H1 (cell line): ENCODE results near the gene SLC12A5. TPM values are rescaled to one million over a fixed set of nuclear protein-coding genes. Genes with fewer than 3 reads are reported as not detected.

Source experiments
- CTCF ChIA-PET: fragments of 300-600 bp; sonication (Branson Sonifier 250); formaldehyde crosslinking; loops from one replicate; lab custom pipeline; 2021; ENCODE audit not compliant: partially characterized antibody; lab: Charles Lee
- POLR2A ChIA-PET: fragments of 300-600 bp; sonication (Branson Sonifier 250); formaldehyde crosslinking; loops from one replicate; lab custom pipeline; 2021; ENCODE audit warnings: inconsistent platforms; ENCODE audit not compliant: partially characterized antibody; lab: Charles Lee
- DNase-seq, 2 experiments: peaks; one replicate each; pipeline versions ENCODE4 v3.0.0 to v3.0.0-alpha.2; 2010 to 2022; ENCODE audit warnings: low spot score in 2 of 2, low read depth in 1 of 2, mixed read lengths in 1 of 2
- FAIRE-seq: peaks from 2 replicates; lab custom pipeline; 2011; peaks lifted over from hg19 to GRCh38; lab: Jason Lieb, UNC
- H2AFZ ChIP-seq: 2 replicates; pipeline ENCODE4 v1.8.1; 2012; ENCODE audit warnings: low read length, inconsistent platforms
- H2AK5ac ChIP-seq: 2 replicates; pipeline ENCODE4 v1.6.1; 2013; ENCODE audit warnings: low read depth, low read length
- H2BK120ac ChIP-seq: replicated peaks from 2 replicates; pipeline ENCODE3; 2013; ENCODE audit warnings: low read depth, low read length, inconsistent platforms
- H2BK12ac ChIP-seq: 2 replicates; pipeline ENCODE4 v1.6.1; 2013; ENCODE audit warnings: low read depth, low read length
- H2BK15ac ChIP-seq: 2 replicates; pipeline ENCODE4 v1.6.1; 2013; ENCODE audit warnings: low read length
- H2BK20ac ChIP-seq: 2 replicates; pipeline ENCODE4 v1.6.1; 2013; ENCODE audit warnings: low read length
- H2BK5ac ChIP-seq: 2 replicates; pipeline ENCODE4 v1.6.1; 2013; ENCODE audit warnings: low read depth, low read length
- H3K14ac ChIP-seq: 2 replicates; pipeline ENCODE4 v1.6.1; 2013; ENCODE audit warnings: inconsistent platforms; ENCODE audit not compliant: insufficient read length
- H3K18ac ChIP-seq: 2 replicates; pipeline ENCODE4 v1.6.1; 2013; ENCODE audit warnings: low read length; ENCODE audit errors: extremely low read depth
- H3K23ac ChIP-seq: 2 replicates; pipeline ENCODE4 v1.6.1; 2013; ENCODE audit warnings: inconsistent platforms; ENCODE audit not compliant: insufficient read length
- H3K23me2 ChIP-seq: 2 replicates; pipeline ENCODE4 v1.6.1; 2013; ENCODE audit warnings: low read depth, low read length
- H3K27ac ChIP-seq: 2 replicates; pipeline ENCODE4 v1.6.1; 2011; ENCODE audit warnings: low read depth, low read length, inconsistent platforms
- H3K27me3 ChIP-seq, 4 experiments: replicated peaks in 1 of 4; 1 replicate in 1 of 4; 2 replicates in 3 of 4; pipeline versions ENCODE4 v1.6.1 to v1.8.1; 2011 to 2013; ENCODE audit warnings: low read length in 3 of 4, mild to moderate bottlenecking in 3 of 4, inconsistent platforms in 2 of 4, mixed read lengths in 2 of 4, moderate library complexity in 1 of 4; ENCODE audit not compliant: control insufficient read depth in 3 of 4, insufficient read depth in 3 of 4; ENCODE audit errors: extremely low read depth in 1 of 4
- H3K36me3 ChIP-seq, 4 experiments: 2 replicates each; pipeline versions ENCODE4 v1.6.1 to v1.8.1; 2011 to 2013; ENCODE audit warnings: mild to moderate bottlenecking in 4 of 4, low read length in 3 of 4, moderate library complexity in 2 of 4, control low read depth in 1 of 4, inconsistent platforms in 1 of 4; ENCODE audit not compliant: insufficient read depth in 4 of 4, control insufficient read depth in 2 of 4
- H3K4ac ChIP-seq: replicated peaks from 2 replicates; pipeline ENCODE3; 2013; ENCODE audit warnings: low read length, low read depth, mixed read lengths, inconsistent platforms; ENCODE audit not compliant: insufficient read length
- H3K4me1 ChIP-seq, 4 experiments: replicated peaks in 1 of 4; 1 replicate in 1 of 4; 2 replicates in 3 of 4; pipeline versions ENCODE4 v1.6.1 to v1.8.1; 2011 to 2013; ENCODE audit warnings: low read length in 3 of 4, inconsistent platforms in 2 of 4, mixed read lengths in 1 of 4; ENCODE audit not compliant: insufficient read depth in 4 of 4, control insufficient read depth in 3 of 4
- H3K4me2 ChIP-seq, 2 experiments: 2 replicates each; pipeline versions ENCODE4 v1.6.1 to v1.8.1; 2011 to 2013; ENCODE audit warnings: low read depth in 2 of 2, low read length in 2 of 2, control low read depth in 1 of 2, inconsistent platforms in 1 of 2, mild to moderate bottlenecking in 1 of 2; ENCODE audit not compliant: insufficient read depth in 1 of 2
- H3K4me3 ChIP-seq, 4 experiments: fragments of 200-600, 300-600 bp in 1 of 4; sonication (generic), shearing (Covaris generic), sonication (Bioruptor Twin) in 1 of 4; 2 replicates each; pipeline versions ENCODE4 v1.5.1 to v1.8.1; 2011 to 2016; ENCODE audit warnings: low read length in 4 of 4, low read depth in 3 of 4, control low read depth in 2 of 4, inconsistent platforms in 2 of 4, mild to moderate bottlenecking in 2 of 4, mixed read lengths in 1 of 4, moderate library complexity in 1 of 4; ENCODE audit not compliant: insufficient read depth in 2 of 4; ENCODE audit errors: extremely low read depth in 1 of 4
- H3K56ac ChIP-seq: replicated peaks from 2 replicates; pipeline ENCODE3; 2013; ENCODE audit warnings: low read depth, mild to moderate bottlenecking, mixed read lengths, low read length, inconsistent platforms; ENCODE audit not compliant: insufficient read length
- H3K79me1 ChIP-seq: 2 replicates; pipeline ENCODE4 v1.6.1; 2013; ENCODE audit warnings: low read depth, low read length, control low read depth
- H3K79me2 ChIP-seq, 2 experiments: 2 replicates each; pipeline versions ENCODE4 v1.6.1 to v1.8.1; 2012 to 2013; ENCODE audit warnings: low read length in 2 of 2, mild to moderate bottlenecking in 2 of 2, inconsistent platforms in 1 of 2; ENCODE audit not compliant: insufficient read depth in 2 of 2, control insufficient read depth in 1 of 2
- H3K9ac ChIP-seq, 4 experiments: replicated peaks in 1 of 4; 1 replicate in 1 of 4; 2 replicates in 3 of 4; pipeline versions ENCODE4 v1.6.1 to v1.8.1; 2011 to 2013; ENCODE audit warnings: low read depth in 3 of 4, low read length in 3 of 4, control low read depth in 2 of 4, mild to moderate bottlenecking in 2 of 4, moderate library complexity in 2 of 4, inconsistent platforms in 1 of 4; ENCODE audit errors: extremely low read depth in 1 of 4
- H3K9me3 ChIP-seq, 2 experiments: 2 replicates each; pipeline versions ENCODE4 v1.6.1 to v1.8.1; 2012 to 2013; ENCODE audit warnings: mild to moderate bottlenecking in 2 of 2, moderate library complexity in 2 of 2, control low read depth in 1 of 2, inconsistent platforms in 1 of 2, low read depth in 1 of 2, low read length in 1 of 2, mixed read lengths in 1 of 2; ENCODE audit not compliant: insufficient read depth in 2 of 2
- H4K20me1 ChIP-seq, 2 experiments: replicated peaks in 1 of 2; 2 replicates each; pipeline versions ENCODE3 to v1.8.1; 2011 to 2013; ENCODE audit warnings: inconsistent platforms in 2 of 2, low read length in 2 of 2, mild to moderate bottlenecking in 1 of 2; ENCODE audit not compliant: insufficient read depth in 2 of 2, control insufficient read depth in 1 of 2
- H4K5ac ChIP-seq: 2 replicates; pipeline ENCODE4 v1.6.1; 2013; ENCODE audit warnings: low read length, low read depth, mixed read lengths, inconsistent platforms; ENCODE audit not compliant: insufficient read length
- H4K8ac ChIP-seq: 2 replicates; pipeline ENCODE4 v1.8.0; 2013; ENCODE audit warnings: mild to moderate bottlenecking, moderate library complexity, low read length, inconsistent platforms; ENCODE audit not compliant: insufficient read depth; ENCODE audit errors: extremely low read depth
- H4K91ac ChIP-seq: replicated peaks from 2 replicates; pipeline ENCODE3; 2013; ENCODE audit warnings: low read length, mixed read lengths, inconsistent platforms; ENCODE audit not compliant: insufficient read length
- ATF2 ChIP-seq: IDR thresholded peaks from 2 replicates; pipeline ENCODE4 v1.6.1; 2012; ENCODE audit warnings: low read length, inconsistent platforms
- CEBPB ChIP-seq: IDR thresholded peaks from 2 replicates; pipeline ENCODE4 v1.6.1; 2012; ENCODE audit warnings: low read depth, low read length
- RAD21 ChIP-seq, 2 experiments: IDR thresholded peaks in 1 of 2; conservative IDR thresholded peaks in 1 of 2; 2 replicates each; pipeline ENCODE4 v1.6.1; 2011; ENCODE audit warnings: low read depth in 2 of 2, low read length in 2 of 2, improper control_type of control experiment in 1 of 2, inconsistent platforms in 1 of 2, mild to moderate bottlenecking in 1 of 2, moderate library complexity in 1 of 2
- RFX5 ChIP-seq: IDR thresholded peaks from 2 replicates; pipeline ENCODE4 v1.6.1; 2011; ENCODE audit warnings: low read depth, low read length, improper control_type of control experiment, borderline replicate concordance
- SIRT6 ChIP-seq: IDR thresholded peaks from one replicate; pipeline ENCODE4 v1.7.1; 2012; ENCODE audit warnings: low read length, inconsistent platforms
- SIX5 ChIP-seq: IDR thresholded peaks from 2 replicates; pipeline ENCODE4 v1.6.1; 2011; ENCODE audit warnings: mild to moderate bottlenecking, low read depth, low read length
- TAF1 ChIP-seq: IDR thresholded peaks from 2 replicates; pipeline ENCODE4 v1.6.1; 2011; ENCODE audit warnings: mild to moderate bottlenecking, low read depth, low read length
- TCF12 ChIP-seq: IDR thresholded peaks from 2 replicates; pipeline ENCODE4 v1.6.1; 2011; ENCODE audit warnings: low read depth, mild to moderate bottlenecking, low read length
- USF2 ChIP-seq: IDR thresholded peaks from 2 replicates; pipeline ENCODE4 v1.6.1; 2011; ENCODE audit warnings: low read length, improper control_type of control experiment
- YY1 ChIP-seq: IDR thresholded peaks from 2 replicates; pipeline ENCODE4 v1.6.1; 2011; ENCODE audit warnings: low read depth, mild to moderate bottlenecking, low read length
- WGBS, 2 experiments: shearing (Covaris generic) in 1 of 2; methylation state at CpG; one replicate each; pipeline versions ENCODE4 v1.1.6 to v1.1.7; 2013 to 2015; ENCODE audit warnings: low lambda C conversion rate in 2 of 2, mixed read lengths in 2 of 2, inconsistent platforms in 1 of 2, low coverage in 1 of 2, missing lambda C conversion rate in 1 of 2; ENCODE audit not compliant: insufficient replicate concordance in 2 of 2, insufficient coverage in 1 of 2, insufficient read length in 1 of 2; ENCODE audit errors: extremely low coverage in 1 of 2, missing lambda C conversion rate in 1 of 2; 5-methylcytosine and 5-hydroxymethylcytosine counted together
- polyA plus RNA-seq, 7 experiments: library from polyadenylated mRNA; depleted of rRNA in 3 of 7; stranded (reverse) in 5 of 7; unstranded in 2 of 7; fragments of >200 nt in 5 of 7; fragments of 200-250 nt in 2 of 7; gene quantifications; 1 replicate in 5 of 7; 2 replicates in 1 of 7; 4 replicates in 1 of 7; pipeline versions ENCODE4 v1.2.1 to v1.2.3, GENCODE V29; 2011 to 2013; ENCODE audit warnings: missing spikeins in 2 of 7, mixed read lengths in 2 of 7
- total RNA-seq: library from RNA; stranded (reverse); fragmentation: NEBNext Ultra II Directional; extraction: Animal tissue kit (Norgen Biotek cat#: 25700); gene quantifications from 2 replicates; pipeline ENCODE4 v1.2.1, GENCODE V29; 2021

Gene SLC12A5
- total and polyA plus RNA-seq, 2 of the 8 experiments (the other 6 are each of a cell fraction or from before 2014, with no cell fraction given): 1.9 to 7.3 TPM

DNA sequence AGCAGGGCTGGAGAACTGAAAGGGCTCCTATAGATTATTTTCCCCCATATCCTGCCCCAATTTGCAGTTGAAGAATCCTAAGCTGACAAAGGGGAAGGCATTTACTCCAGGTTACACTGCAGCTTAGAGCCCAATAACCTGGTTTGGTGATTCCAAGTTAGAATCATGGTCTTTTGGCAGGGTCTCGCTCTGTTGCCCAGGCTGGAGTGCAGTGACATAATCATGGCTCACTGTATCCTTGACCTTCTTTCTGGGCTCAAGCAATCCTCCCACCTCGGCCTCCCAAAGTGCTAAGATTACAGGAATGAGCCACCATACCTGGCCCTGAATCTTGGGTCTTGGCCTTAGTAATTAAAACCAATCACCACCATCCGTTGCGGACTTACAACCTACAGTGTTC lies 21.3 kb upstream of the SLC12A5 start:
- Histone ChIP-seq H3K79me2 (no peaks in the 10 kb centered on the region), H3K27ac (no peak overlapping the region), H3K4ac (no peak overlapping the region), H3K4me1 (peaks cover 11 to 26% (median 14%) of the 10 kb centered on the region in 4 experiments), H3K9me3 (no peaks in the 10 kb centered on the region), H2AFZ (no peak overlapping the region), H3K14ac (no peak overlapping the region), H2BK20ac (no peak overlapping the region), H3K18ac (no peak overlapping the region), H2BK12ac (peak overlapping the region; percentile 82; the same call in 1 of the 2 replicates), H3K4me2 (0 out of 4 replicates have a peak overlapping the region, but pooled peaks of 1 of the 2 experiments have one; percentile 1), H2BK120ac (peak overlapping the region; percentile 10), H3K79me1 (no peaks in the 10 kb centered on the region), H3K23ac (no peak overlapping the region), H4K8ac (no peak overlapping the region), H3K56ac (no peak overlapping the region), H2AK5ac (no peak overlapping the region), H3K4me3 (peak overlapping the region in 1 of 4 experiments; percentile 7; a peak in 1 of 8 replicates), H3K27me3 (peaks cover 0 to 3% (median 1%) of the 10 kb centered on the region in 4 experiments; a peak in 4 of 7 replicates), H2BK5ac (0 out of 2 replicates have a peak overlapping the region, but pooled peaks have one; percentile 31), H3K9ac (no peak overlapping the region), H4K5ac (no peak overlapping the region), H3K23me2 (peaks cover 4% of the 10 kb centered on the region; the same call in 1 of the 2 replicates), H4K20me1 (no peaks in the 10 kb centered on the region), H2BK15ac (no peak overlapping the region; the same call in 1 of the 2 replicates), H4K91ac (peak overlapping the region; percentile 46), H3K36me3 (no peaks in the 10 kb centered on the region)
- ChIA-PET CTCF (interaction anchor here (1.1 to 3.8 kb wide), 5 partner anchors 8 to 71 kb away, joined by 3 to 29 read pairs (median 4); no protein-coding TSS in a partner anchor), POLR2A (interaction anchor here (0.8 to 1.4 kb wide), 2 partner anchors 20 to 84 kb away, joined by 3 to 4 read pairs; no protein-coding TSS in a partner anchor)
- FAIRE-seq: no peak
- WGBS, 2 experiments: 86% methylated on average over 4 of the region's 4 CpGs; no CpG with 5 or more reads in 1 of the 2 experiments
- no peak for DNase-seq
- TF ChIP-seq TAF1 (no peak), YY1 (no peak), USF2 (no peak), TCF12 (no peak), SIX5 (no peak), SIRT6 (no peak), RAD21 (IDR thresholded peaks at IDR 0.05 in 1 of 2, conservative IDR thresholded peaks at IDR 0.05 in 1 of 2; ENCODE audit: low read depth in 2 of 2, low read length in 2 of 2) (no peak), ATF2 (no peak), CEBPB (no peak), RFX5 (no peak)
